Transverse colon (tissue), 3 donors: Measurements from ENCODE around the gene DAZAP1.

ENCODE experiments used
- CTCF ChIP-seq, 5 experiments: fragments of 200-600 bp in 3 of 5; fragments of 450-650 bp in 2 of 5; sonication (generic) in 3 of 5; IDR thresholded peaks; 1 replicate in 2 of 5; 2 replicates in 3 of 5; pipeline ENCODE4 v1.5.1; 2016 to 2017; ENCODE audit warnings: antibody characterized with exemption in 5 of 5, inconsistent platforms in 3 of 5, mild to moderate bottlenecking in 2 of 5, moderate library complexity in 1 of 5
- EP300 ChIP-seq: sonication (generic); formaldehyde crosslinking; IDR thresholded peaks from one replicate; pipeline ENCODE4 v1.6.1; 2017; ENCODE audit warnings: antibody characterized with exemption, low read depth
- POLR2A ChIP-seq: fragments of 450-650 bp; IDR thresholded peaks from one replicate; pipeline ENCODE4 v1.6.1; 2016; ENCODE audit warnings: antibody characterized with exemption, mild to moderate bottlenecking, moderate library complexity

- TF ChIP-seq CTCF (IDR thresholded peaks at IDR 0.05), result no peak
- TF ChIP-seq POLR2A, result no peak
- no peak for TF ChIP-seq EP300
Observed at GRCh38 chr19:1440418-1440801, 33.0 kb downstream of the DAZAP1 start.
